OCI-LY1 (cell line): Measurements from ENCODE around the gene LRRN3.

Experiments used
- H2AFZ ChIP-seq: fragments of 200-600 bp; sonication (generic), shearing (Covaris generic); 2 replicates; pipeline ENCODE4 v1.6.0; 2014; ENCODE audit warnings: antibody characterized with exemption, mild to moderate bottlenecking, low read length
- H3F3A ChIP-seq: fragments of 200-600 bp; sonication (generic), shearing (Covaris generic); 2 replicates; pipeline ENCODE4 v1.6.0; 2014; ENCODE audit warnings: mild to moderate bottlenecking, antibody characterized with exemption, low read length, moderate library complexity; ENCODE audit not compliant: insufficient read depth
- H3K27ac ChIP-seq: fragments of 200-600 bp; sonication (generic); 2 replicates; pipeline ENCODE4 v1.5.1; 2014; ENCODE audit warnings: low read length, mixed run types, mild to moderate bottlenecking, low read depth; ENCODE audit not compliant: poor library complexity, severe bottlenecking
- H3K27me3 ChIP-seq: fragments of 200-600 bp; sonication (generic); 2 replicates; pipeline ENCODE4 v1.6.0; 2014; ENCODE audit warnings: antibody characterized with exemption, mild to moderate bottlenecking, low read length, moderate library complexity; ENCODE audit not compliant: insufficient read depth
- H3K36me3 ChIP-seq: fragments of 200-600 bp; sonication (generic); 2 replicates; pipeline ENCODE4 v1.6.1; 2014; ENCODE audit warnings: mild to moderate bottlenecking, antibody characterized with exemption, low read length, moderate library complexity, mixed read lengths; ENCODE audit not compliant: insufficient read depth
- H3K4me1 ChIP-seq: fragments of 200-600 bp; sonication (generic); 2 replicates; pipeline ENCODE4 v1.5.1; 2014; ENCODE audit warnings: mild to moderate bottlenecking, low read length, moderate library complexity; ENCODE audit not compliant: insufficient read depth, severe bottlenecking
- H3K4me2 ChIP-seq: fragments of 200-600 bp; sonication (generic), shearing (Covaris generic); 2 replicates; pipeline ENCODE4 v1.6.1; 2014; ENCODE audit warnings: low read length
- H3K4me3 ChIP-seq: fragments of 200-600 bp; sonication (generic); 2 replicates; pipeline ENCODE4 v1.5.1; 2014; ENCODE audit warnings: low read length, low read depth, mild to moderate bottlenecking, mixed read lengths; ENCODE audit not compliant: poor library complexity, severe bottlenecking
- H3K79me2 ChIP-seq: fragments of 200-600 bp; shearing (Covaris generic); 2 replicates; pipeline ENCODE4 v1.6.1; 2016; ENCODE audit warnings: mixed run types, low read length, mixed read lengths; ENCODE audit not compliant: insufficient read depth
- H3K9ac ChIP-seq: fragments of 200-600 bp; sonication (generic), shearing (Covaris generic); 2 replicates; pipeline ENCODE4 v1.6.1; 2014; ENCODE audit warnings: mild to moderate bottlenecking, low read length, mixed read lengths
- H3K9me2 ChIP-seq: fragments of 200-600 bp; sonication (generic), shearing (Covaris generic); 2 replicates; pipeline ENCODE4 v1.6.1; 2014; ENCODE audit warnings: low read depth, mild to moderate bottlenecking, low read length, mixed read lengths
- H3K9me3 ChIP-seq: fragments of 200-600 bp; shearing (Covaris generic); 2 replicates; pipeline ENCODE4 v1.6.1; 2014; ENCODE audit warnings: low read length, mixed read lengths
- H4K20me1 ChIP-seq: fragments of 200-600 bp; sonication (generic), shearing (Covaris generic); 2 replicates; pipeline ENCODE4 v1.6.0; 2016; ENCODE audit warnings: mild to moderate bottlenecking, low read length; ENCODE audit not compliant: insufficient read depth
- CTCF ChIP-seq: fragments of 200-600 bp; sonication (generic), shearing (Covaris generic); IDR thresholded peaks from 2 replicates; pipeline ENCODE4 v1.5.1; 2017; ENCODE audit warnings: mild to moderate bottlenecking, antibody characterized with exemption, low read length, moderate library complexity, mixed read lengths
- EZH2 ChIP-seq: fragments of 200-600 bp; sonication (generic), shearing (Covaris generic); IDR thresholded peaks from 2 replicates; pipeline ENCODE4 v1.8.0; 2017; ENCODE audit warnings: borderline replicate concordance, mixed run types, mild to moderate bottlenecking, antibody characterized with exemption, low read length, moderate library complexity, mixed read lengths

Gene LRRN3

GRCh38 chr7:111172564-111173257 is 81.8 kb downstream of the LRRN3 start:
- no peak overlapping the region for H2AFZ ChIP-seq
- H3K36me3 ChIP-seq: no peaks in the 10 kb centered on the region
- H3K27ac ChIP-seq: no peak overlapping the region
- H3K79me2 ChIP-seq: no peaks in the 10 kb centered on the region
- no peak overlapping the region for H3K4me3 ChIP-seq
- H3K27me3 ChIP-seq: no peaks in the 10 kb centered on the region
- H3K9me2 ChIP-seq: no peaks in the 10 kb centered on the region
- no peaks in the 10 kb centered on the region for H4K20me1 ChIP-seq
- H3K4me1 ChIP-seq: no peaks in the 10 kb centered on the region
- H3F3A ChIP-seq: no peaks in the 10 kb centered on the region
- no peak for TF ChIP-seq CTCF
- no peak for TF ChIP-seq EZH2
- 0 out of 2 replicates have a peak, but pooled peaks cover 2% of the 10 kb centered on the region for H3K9me3 ChIP-seq
- H3K9ac ChIP-seq: no peak overlapping the region
- no peak overlapping the region for H3K4me2 ChIP-seq

DNA sequence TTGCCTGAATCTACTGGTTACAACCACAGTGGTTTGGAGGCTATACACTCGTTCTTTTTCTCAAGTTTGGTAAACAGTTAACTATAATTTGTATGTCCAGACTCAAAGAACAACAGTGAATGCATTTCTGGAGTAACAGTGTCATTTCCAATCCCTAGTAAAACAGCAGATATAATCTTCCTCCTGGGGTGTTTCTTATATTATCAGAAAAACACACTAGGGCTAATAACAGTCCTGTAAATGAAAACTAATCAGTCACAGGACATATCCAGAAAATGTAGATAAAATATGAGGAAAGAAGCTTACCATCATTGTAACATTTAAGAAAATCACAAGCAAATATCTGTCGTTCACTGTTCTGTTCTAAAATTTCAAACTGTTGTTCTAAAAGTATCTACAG is 82.6 kb downstream of the LRRN3 start:
- H2AFZ ChIP-seq: no peak overlapping the region
- no peaks in the 10 kb centered on the region for H3F3A ChIP-seq
- no peaks in the 10 kb centered on the region for H3K36me3 ChIP-seq
- H3K27ac ChIP-seq: no peak overlapping the region
- 0 out of 2 replicates have a peak, but pooled peaks cover 2% of the 10 kb centered on the region for H3K9me3 ChIP-seq
- H3K4me1 ChIP-seq: no peaks in the 10 kb centered on the region
- TF ChIP-seq EZH2 (no peak), CTCF (no peak)
- no peaks in the 10 kb centered on the region for H3K79me2 ChIP-seq
- no peaks in the 10 kb centered on the region for H3K9me2 ChIP-seq
- H3K4me3 ChIP-seq: no peak overlapping the region
- H4K20me1 ChIP-seq: no peaks in the 10 kb centered on the region
- H3K27me3 ChIP-seq: no peaks in the 10 kb centered on the region
- H3K9ac ChIP-seq: no peak overlapping the region
- no peak overlapping the region for H3K4me2 ChIP-seq

GRCh38 chr7:111173990-111174389 is 83.1 kb downstream of the LRRN3 start:
- Histone ChIP-seq H3K4me1 (no peaks in the 10 kb centered on the region), H2AFZ (no peak overlapping the region), H3K27ac (no peak overlapping the region)

More at GRCh38 chr7:111173990-111174389, 83.1 kb downstream of the LRRN3 start:
- Histone ChIP-seq H3K4me2 (no peak overlapping the region), H3K79me2 (no peaks in the 10 kb centered on the region), H3K9me2 (no peaks in the 10 kb centered on the region), H3K27me3 (no peaks in the 10 kb centered on the region), H3K9me3 (0 out of 2 replicates have a peak, but pooled peaks cover 2% of the 10 kb centered on the region), H3K4me3 (no peak overlapping the region), H4K20me1 (no peaks in the 10 kb centered on the region), H3F3A (no peaks in the 10 kb centered on the region), H3K9ac (no peak overlapping the region), H3K36me3 (no peaks in the 10 kb centered on the region)
- TF ChIP-seq EZH2 (no peak), CTCF (no peak)
